Ovary (tissue), 3 donors: ENCODE results near the gene TNK1.

Source experiments
- EP300 ChIP-seq: sonication (generic); formaldehyde crosslinking; IDR thresholded peaks from one replicate; pipeline ENCODE4 v1.6.1; 2017; ENCODE audit warnings: antibody characterized with exemption
- TF ChIP-seq, protein P1 (sequence below), 3 donors: fragments of 450-650 bp in 2 of 3; fragments of 200-600 bp in 1 of 3; IDR thresholded peaks; one replicate each; pipeline versions ENCODE4 v1.5.1 to v1.8.0; 2016 to 2022; ENCODE audit warnings: antibody characterized with exemption in 3 of 3, mild to moderate bottlenecking in 1 of 3
- donor health status: DM: no; HTN: no; CAD: no.

DNA sequence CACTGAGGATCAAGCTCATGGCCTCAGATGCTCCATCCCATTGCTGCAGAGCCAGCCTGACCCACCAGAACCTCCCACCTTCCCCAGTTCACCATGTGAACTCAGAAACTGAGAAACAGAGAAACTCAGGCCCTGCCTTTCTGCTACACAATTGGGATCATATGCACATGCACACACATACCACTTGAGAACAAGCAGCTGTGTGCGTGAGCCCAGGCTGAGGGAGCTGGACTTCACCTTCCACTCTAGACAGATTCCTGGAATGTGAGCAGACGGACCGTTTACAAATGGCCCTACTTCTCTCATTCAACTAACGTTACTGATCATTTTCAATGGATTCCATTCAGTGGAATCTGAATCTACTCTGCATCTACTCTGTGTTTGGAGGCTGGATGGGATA lies 42.8 kb downstream of the TNK1 start:
- TF ChIP-seq, protein P1, sequence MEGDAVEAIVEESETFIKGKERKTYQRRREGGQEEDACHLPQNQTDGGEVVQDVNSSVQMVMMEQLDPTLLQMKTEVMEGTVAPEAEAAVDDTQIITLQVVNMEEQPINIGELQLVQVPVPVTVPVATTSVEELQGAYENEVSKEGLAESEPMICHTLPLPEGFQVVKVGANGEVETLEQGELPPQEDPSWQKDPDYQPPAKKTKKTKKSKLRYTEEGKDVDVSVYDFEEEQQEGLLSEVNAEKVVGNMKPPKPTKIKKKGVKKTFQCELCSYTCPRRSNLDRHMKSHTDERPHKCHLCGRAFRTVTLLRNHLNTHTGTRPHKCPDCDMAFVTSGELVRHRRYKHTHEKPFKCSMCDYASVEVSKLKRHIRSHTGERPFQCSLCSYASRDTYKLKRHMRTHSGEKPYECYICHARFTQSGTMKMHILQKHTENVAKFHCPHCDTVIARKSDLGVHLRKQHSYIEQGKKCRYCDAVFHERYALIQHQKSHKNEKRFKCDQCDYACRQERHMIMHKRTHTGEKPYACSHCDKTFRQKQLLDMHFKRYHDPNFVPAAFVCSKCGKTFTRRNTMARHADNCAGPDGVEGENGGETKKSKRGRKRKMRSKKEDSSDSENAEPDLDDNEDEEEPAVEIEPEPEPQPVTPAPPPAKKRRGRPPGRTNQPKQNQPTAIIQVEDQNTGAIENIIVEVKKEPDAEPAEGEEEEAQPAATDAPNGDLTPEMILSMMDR (IDR thresholded peaks at IDR 0.05): no peak
- no peak for TF ChIP-seq EP300
